ENCODE data around the gene NIPAL3.
"Not testable (repeated sequence)": the region's sequence is repeated elsewhere in the genome, so short reads cannot be mapped to it uniquely, and the experiment has no call there.

The NIPAL3 gene

GRCh38 chr1:24424207-24424606, 8.6 kb downstream of the NIPAL3 start:
- no peak for DNase-seq (ENCODE audit: low read depth)

- no peak for DNase-seq (ENCODE audit: low read depth)
Measured at GRCh38 chr1:24424990-24425389, 9.4 kb downstream of the NIPAL3 start.

GRCh38 chr1:24425441-24425840, 9.8 kb downstream of the NIPAL3 start:
- DNase-seq (ENCODE audit: low read depth), result no peak

- DNase-seq (ENCODE audit: low read depth), result no peak
Measured at GRCh38 chr1:24425922-24426321, 10.3 kb downstream of the NIPAL3 start.

GRCh38 chr1:24426744-24427544, 11.3 kb downstream of the NIPAL3 start:
- DNase-seq (ENCODE audit: low read depth), result no peak

- DNase-seq (ENCODE audit: low read depth), result no peak
Measured at GRCh38 chr1:24427545-24427862, 11.9 kb downstream of the NIPAL3 start.

GRCh38 chr1:24435782-24436365, 20.3 kb downstream of the NIPAL3 start:
- no peak for DNase-seq (ENCODE audit: low read depth)

- no peak for DNase-seq (ENCODE audit: low read depth)
Measured at GRCh38 chr1:24437631-24438396, 22.2 kb downstream of the NIPAL3 start.

- no peak for DNase-seq (ENCODE audit: low read depth)
Measured at GRCh38 chr1:24438423-24438901, 22.9 kb downstream of the NIPAL3 start.

- DNase-seq (ENCODE audit: low read depth), result no peak
Measured at GRCh38 chr1:24440436-24440835, 24.8 kb downstream of the NIPAL3 start.

- no peak for DNase-seq (ENCODE audit: low read depth)
Measured at GRCh38 chr1:24441480-24441879, 25.9 kb downstream of the NIPAL3 start.

GRCh38 chr1:24441996-24442668, 26.5 kb downstream of the NIPAL3 start:
- no peak for DNase-seq (ENCODE audit: low read depth)

GRCh38 chr1:24442764-24443163, 27.2 kb downstream of the NIPAL3 start:
- no peak for DNase-seq (ENCODE audit: low read depth)

GRCh38 chr1:24443241-24443656, 27.6 kb downstream of the NIPAL3 start:
- DNase-seq (ENCODE audit: low read depth), result no peak

- DNase-seq (ENCODE audit: low read depth), result not testable (repeated sequence)
Measured at GRCh38 chr1:24446446-24446845, 30.8 kb downstream of the NIPAL3 start.

GRCh38 chr1:24450316-24450715, 34.7 kb downstream of the NIPAL3 start:
- DNase-seq (ENCODE audit: low read depth), result no peak

- no peak for DNase-seq (ENCODE audit: low read depth)
Measured at GRCh38 chr1:24450857-24451397, 35.3 kb downstream of the NIPAL3 start.

- no peak for DNase-seq (ENCODE audit: low read depth)
Measured at GRCh38 chr1:24451746-24452145, 36.1 kb downstream of the NIPAL3 start.

- no peak for DNase-seq (ENCODE audit: low read depth)
Measured at GRCh38 chr1:24452922-24453485, 37.4 kb downstream of the NIPAL3 start.

- no peak for DNase-seq (ENCODE audit: low read depth)
Measured at GRCh38 chr1:24454673-24455072, 39.1 kb downstream of the NIPAL3 start.

- no peak for DNase-seq (ENCODE audit: low read depth)
Measured at GRCh38 chr1:24455272-24455671, 39.7 kb downstream of the NIPAL3 start.

GRCh38 chr1:24457866-24458265, 42.3 kb downstream of the NIPAL3 start:
- no peak for DNase-seq (ENCODE audit: low read depth)

Data from stimulated activated CD4-positive, alpha-beta T cell treated with anti-CD3 and anti-CD28 coated beads, Interleukin-2, amount 100 ng/mL, for 4 hours (primary cell).